Activated T-helper 17 cell treated with anti-CD3 and anti-CD28 coated beads, Interleukin-2, amount 50 U/mL, for 72 hours (primary cell): ENCODE data around the gene PLCH2. TPM values are rescaled to one million over a fixed set of nuclear protein-coding genes. Genes with fewer than 3 reads are reported as not detected.
A peak's percentile ranks its signal among the peaks of the same experiment; 100 is the strongest.
"Not testable (repeated sequence)": the region's sequence is repeated elsewhere in the genome, so short reads cannot be mapped to it uniquely, and the experiment has no call there.

Experiments used
- ATAC-seq: fragments of 150-1000 bp; cut with Tn5 transposase; replicated peaks from 2 replicates; pipeline ENCODE4 v1.10.0; 2021; ENCODE audit warnings: mild to moderate bottlenecking, moderate library complexity
- H3K27ac Mint-ChIP-seq: one replicate; pipeline ENCODE4 v1.8.0; 2022; ENCODE audit warnings: mixed read lengths
- H3K27me3 Mint-ChIP-seq: one replicate; pipeline ENCODE4 v1.8.0; 2022; ENCODE audit warnings: mixed read lengths
- H3K36me3 Mint-ChIP-seq: one replicate; pipeline ENCODE4 v1.8.0; 2022; ENCODE audit warnings: low read depth, mild to moderate bottlenecking, mixed read lengths
- H3K4me1 Mint-ChIP-seq: one replicate; pipeline ENCODE4 v1.8.0; 2022; ENCODE audit warnings: mixed read lengths
- H3K4me3 Mint-ChIP-seq: one replicate; pipeline ENCODE4 v1.8.0; 2022; ENCODE audit warnings: mild to moderate bottlenecking, mixed read lengths
- H3K9me3 Mint-ChIP-seq: one replicate; pipeline ENCODE4 v1.8.0; 2022; ENCODE audit warnings: mixed read lengths
- total RNA-seq, 2 donors: library from RNA; stranded (reverse); gene quantifications; one replicate each; pipeline ENCODE4 v1.2.3, GENCODE V29; 2022

Gene PLCH2
- total RNA-seq, 2 donors from 2014 or later = 3.4 to 28.1 TPM

- Mint-ChIP-seq H3K27ac (no peak overlapping the region), H3K9me3 (no peaks in the 10 kb centered on the region), H3K4me3 (no peak overlapping the region), H3K36me3 (peaks cover 10% of the 10 kb centered on the region), H3K4me1 (no peaks in the 10 kb centered on the region), H3K27me3 (no peaks in the 10 kb centered on the region)
- ATAC-seq = no peak
Observed at GRCh38 chr1:2544875-2545640, 69.0 kb downstream of the PLCH2 start.

- H3K4me1 Mint-ChIP-seq = no peaks in the 10 kb centered on the region
- H3K27ac Mint-ChIP-seq = no peak overlapping the region
- peak overlapping the region; percentile 84 for H3K4me3 Mint-ChIP-seq
- peaks cover 11% of the 10 kb centered on the region for H3K36me3 Mint-ChIP-seq
- H3K27me3 Mint-ChIP-seq = no peaks in the 10 kb centered on the region
- H3K9me3 Mint-ChIP-seq = no peaks in the 10 kb centered on the region
- peak; percentile 45 for ATAC-seq
Observed at GRCh38 chr1:2545754-2546514, 69.8 kb downstream of the PLCH2 start.

GRCh38 chr1:2546515-2547209 is 70.6 kb downstream of the PLCH2 start:
- Mint-ChIP-seq H3K9me3 (no peaks in the 10 kb centered on the region), H3K27me3 (no peaks in the 10 kb centered on the region), H3K4me3 (peak overlapping the region; percentile 84), H3K27ac (peak overlapping the region; percentile 95), H3K4me1 (no peaks in the 10 kb centered on the region), H3K36me3 (peaks cover 16% of the 10 kb centered on the region)
- peak; percentile 61 for ATAC-seq

- H3K4me3 Mint-ChIP-seq = peak overlapping the region; percentile 84
Observed at GRCh38 chr1:2547210-2548067, 71.3 kb downstream of the PLCH2 start.

GRCh38 chr1:2548068-2548589 is 72.0 kb downstream of the PLCH2 start:
- Mint-ChIP-seq H3K9me3 (no peaks in the 10 kb centered on the region), H3K4me1 (no peaks in the 10 kb centered on the region), H3K27ac (peak overlapping the region; percentile 95)

More at GRCh38 chr1:2547210-2548067, 71.3 kb downstream of the PLCH2 start:
- Mint-ChIP-seq H3K27me3 (no peaks in the 10 kb centered on the region), H3K9me3 (no peaks in the 10 kb centered on the region), H3K36me3 (peaks cover 16% of the 10 kb centered on the region), H3K4me1 (no peaks in the 10 kb centered on the region), H3K27ac (peak overlapping the region; percentile 95)
- peak; percentile 40 for ATAC-seq

GRCh38 chr1:2549367-2550029 is 73.4 kb downstream of the PLCH2 start:
- ATAC-seq, H3K27me3 Mint-ChIP-seq, H3K4me1 Mint-ChIP-seq, H3K9me3 Mint-ChIP-seq: not testable (repeated sequence)
- Mint-ChIP-seq H3K36me3 (peaks cover 17% of the 10 kb centered on the region), H3K27ac (peak overlapping the region; percentile 95), H3K4me3 (peak overlapping the region; percentile 84)

More at GRCh38 chr1:2548068-2548589, 72.0 kb downstream of the PLCH2 start:
- peak; percentile 42 for ATAC-seq
- peak overlapping the region; percentile 84 for H3K4me3 Mint-ChIP-seq
- peaks cover 16% of the 10 kb centered on the region for H3K36me3 Mint-ChIP-seq
- H3K27me3 Mint-ChIP-seq = no peaks in the 10 kb centered on the region

GRCh38 chr1:2550309-2550861 is 74.3 kb downstream of the PLCH2 start:
- H3K9me3 Mint-ChIP-seq, ATAC-seq, H3K4me1 Mint-ChIP-seq, H3K27me3 Mint-ChIP-seq: not testable (repeated sequence)
- Mint-ChIP-seq H3K27ac (peak overlapping the region; percentile 65), H3K36me3 (peaks cover 24% of the 10 kb centered on the region), H3K4me3 (peak overlapping the region; percentile 84)

- not testable (repeated sequence) for H3K4me1 Mint-ChIP-seq, H3K9me3 Mint-ChIP-seq, ATAC-seq, H3K27me3 Mint-ChIP-seq, H3K4me3 Mint-ChIP-seq, H3K27ac Mint-ChIP-seq
- peaks cover 35% of the 10 kb centered on the region for H3K36me3 Mint-ChIP-seq
Observed at GRCh38 chr1:2551544-2551943, 75.5 kb downstream of the PLCH2 start.

GRCh38 chr1:2552189-2552588 is 76.1 kb downstream of the PLCH2 start:
- Mint-ChIP-seq H3K4me1 (peaks cover 4% of the 10 kb centered on the region), H3K27ac (no peak overlapping the region)
- no peak for ATAC-seq

GRCh38 chr1:2553076-2553475 is 77.0 kb downstream of the PLCH2 start:
- not testable (repeated sequence) for ATAC-seq, H3K27me3 Mint-ChIP-seq, H3K27ac Mint-ChIP-seq, H3K4me3 Mint-ChIP-seq, H3K9me3 Mint-ChIP-seq, H3K4me1 Mint-ChIP-seq
- peaks cover 45% of the 10 kb centered on the region for H3K36me3 Mint-ChIP-seq

More at GRCh38 chr1:2552189-2552588, 76.1 kb downstream of the PLCH2 start:
- no peaks in the 10 kb centered on the region for H3K9me3 Mint-ChIP-seq
- peaks cover 36% of the 10 kb centered on the region for H3K36me3 Mint-ChIP-seq
- no peaks in the 10 kb centered on the region for H3K27me3 Mint-ChIP-seq
- no peak overlapping the region for H3K4me3 Mint-ChIP-seq

- ATAC-seq = no peak
- Mint-ChIP-seq H3K4me3 (peak overlapping the region; percentile 96), H3K9me3 (no peaks in the 10 kb centered on the region), H3K27ac (peak overlapping the region; percentile 72), H3K27me3 (no peaks in the 10 kb centered on the region), H3K36me3 (peaks cover 55% of the 10 kb centered on the region), H3K4me1 (peaks cover 4% of the 10 kb centered on the region)
Observed at GRCh38 chr1:2553871-2554620, 78.0 kb downstream of the PLCH2 start.

GRCh38 chr1:2554621-2555387 is 78.7 kb downstream of the PLCH2 start:
- Mint-ChIP-seq H3K4me1 (peaks cover 4% of the 10 kb centered on the region), H3K4me3 (peak overlapping the region; percentile 96), H3K9me3 (no peaks in the 10 kb centered on the region), H3K27me3 (no peaks in the 10 kb centered on the region), H3K36me3 (peaks cover 59% of the 10 kb centered on the region), H3K27ac (peak overlapping the region; percentile 94)
- no peak for ATAC-seq
